Fibroblast of the aortic adventitia (primary cell): ENCODE measurements around the gene ENDOD1. TPM values are rescaled to one million over a fixed set of nuclear protein-coding genes. Genes with fewer than 3 reads are reported as not detected.

Experiments
- DNase-seq: peaks from one replicate; pipeline ENCODE4 v3.0.0-alpha.2; 2010; ENCODE audit warnings: low read depth
- H3K4me3 ChIP-seq: 2 replicates; pipeline ENCODE4 v1.5.1; 2011; ENCODE audit warnings: low read depth, mild to moderate bottlenecking, control low read depth, low read length, moderate library complexity
- total RNA-seq: library from RNA; depleted of rRNA; stranded (reverse); fragments of >200 nt; gene quantifications from 2 replicates; pipeline ENCODE4 v1.2.3, GENCODE V29; 2012; ENCODE audit warnings: low replicate concordance
- TF ChIP-seq, protein P1 (sequence below): IDR thresholded peaks from 2 replicates; pipeline ENCODE4 v1.5.1; 2011; ENCODE audit warnings: mild to moderate bottlenecking, low read length, control low read depth, inconsistent platforms; ENCODE audit not compliant: insufficient read depth

The ENDOD1 gene
- total RNA-seq, 1 donor, result 39.8 TPM

DNA sequence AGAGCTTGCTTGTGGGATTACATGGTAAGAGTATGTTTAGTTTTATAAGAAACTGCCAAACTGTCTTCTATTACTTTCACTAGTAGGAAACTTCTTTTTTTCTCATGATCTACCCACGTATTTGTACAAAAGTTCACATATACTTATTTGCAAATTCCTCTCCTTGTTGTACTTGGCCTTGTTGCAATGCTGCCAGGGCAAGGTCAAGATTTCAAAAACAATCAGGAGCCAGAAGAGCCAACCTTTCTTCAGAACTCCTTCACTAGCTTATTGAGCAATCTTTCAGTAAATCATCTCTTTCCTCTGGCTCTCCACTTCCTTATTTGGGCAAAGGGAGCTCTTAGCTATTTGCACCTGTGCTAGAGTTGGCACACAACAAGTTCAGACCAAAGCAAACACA is 13.2 kb upstream of the ENDOD1 start:
- no peak overlapping the region for H3K4me3 ChIP-seq
- peak; percentile 87 for DNase-seq
- TF ChIP-seq, protein P1, sequence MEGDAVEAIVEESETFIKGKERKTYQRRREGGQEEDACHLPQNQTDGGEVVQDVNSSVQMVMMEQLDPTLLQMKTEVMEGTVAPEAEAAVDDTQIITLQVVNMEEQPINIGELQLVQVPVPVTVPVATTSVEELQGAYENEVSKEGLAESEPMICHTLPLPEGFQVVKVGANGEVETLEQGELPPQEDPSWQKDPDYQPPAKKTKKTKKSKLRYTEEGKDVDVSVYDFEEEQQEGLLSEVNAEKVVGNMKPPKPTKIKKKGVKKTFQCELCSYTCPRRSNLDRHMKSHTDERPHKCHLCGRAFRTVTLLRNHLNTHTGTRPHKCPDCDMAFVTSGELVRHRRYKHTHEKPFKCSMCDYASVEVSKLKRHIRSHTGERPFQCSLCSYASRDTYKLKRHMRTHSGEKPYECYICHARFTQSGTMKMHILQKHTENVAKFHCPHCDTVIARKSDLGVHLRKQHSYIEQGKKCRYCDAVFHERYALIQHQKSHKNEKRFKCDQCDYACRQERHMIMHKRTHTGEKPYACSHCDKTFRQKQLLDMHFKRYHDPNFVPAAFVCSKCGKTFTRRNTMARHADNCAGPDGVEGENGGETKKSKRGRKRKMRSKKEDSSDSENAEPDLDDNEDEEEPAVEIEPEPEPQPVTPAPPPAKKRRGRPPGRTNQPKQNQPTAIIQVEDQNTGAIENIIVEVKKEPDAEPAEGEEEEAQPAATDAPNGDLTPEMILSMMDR, result no peak

DNA sequence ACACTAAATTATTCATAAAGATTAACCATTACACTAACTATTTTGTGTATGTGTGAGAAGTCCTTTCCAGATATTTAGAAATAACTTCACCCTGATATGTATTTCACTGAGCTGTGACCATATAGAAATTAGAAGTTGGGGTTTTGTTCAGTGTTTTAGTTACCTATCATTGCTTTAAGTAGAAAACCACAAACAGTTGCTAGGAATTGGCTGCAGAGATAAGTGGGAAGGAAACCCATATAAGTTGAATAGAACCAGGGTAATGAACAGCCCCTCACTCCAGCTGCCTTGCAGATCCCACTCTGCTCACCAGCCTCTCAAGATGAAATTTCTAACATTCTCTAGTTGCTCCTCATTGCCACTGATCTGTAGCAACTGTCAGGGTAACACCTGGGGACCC is 12.7 kb upstream of the ENDOD1 start:
- DNase-seq, result no peak
- no peak overlapping the region for H3K4me3 ChIP-seq
- TF ChIP-seq, protein P1, result no peak

DNA sequence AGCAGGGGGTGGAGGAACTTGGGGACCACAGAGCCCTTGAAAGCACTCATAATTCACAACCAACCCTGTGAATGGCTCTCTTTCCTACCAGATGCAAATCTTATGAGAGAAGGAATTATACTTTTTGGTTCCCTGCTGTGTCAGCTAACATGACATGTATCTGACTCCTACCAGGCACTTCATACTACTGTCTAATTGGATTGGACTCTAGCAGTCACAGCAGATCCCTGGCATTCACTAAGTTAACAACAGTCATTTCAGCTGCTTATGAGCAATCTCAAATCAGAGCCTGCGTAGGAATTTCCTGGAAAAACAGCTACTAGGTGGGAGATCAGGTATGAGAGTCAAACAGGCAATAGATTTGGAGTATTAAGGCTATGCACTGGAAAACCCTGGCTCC is 11.1 kb upstream of the ENDOD1 start:
- TF ChIP-seq, protein P1, result no peak
- no peak for DNase-seq
- no peak overlapping the region for H3K4me3 ChIP-seq

DNA sequence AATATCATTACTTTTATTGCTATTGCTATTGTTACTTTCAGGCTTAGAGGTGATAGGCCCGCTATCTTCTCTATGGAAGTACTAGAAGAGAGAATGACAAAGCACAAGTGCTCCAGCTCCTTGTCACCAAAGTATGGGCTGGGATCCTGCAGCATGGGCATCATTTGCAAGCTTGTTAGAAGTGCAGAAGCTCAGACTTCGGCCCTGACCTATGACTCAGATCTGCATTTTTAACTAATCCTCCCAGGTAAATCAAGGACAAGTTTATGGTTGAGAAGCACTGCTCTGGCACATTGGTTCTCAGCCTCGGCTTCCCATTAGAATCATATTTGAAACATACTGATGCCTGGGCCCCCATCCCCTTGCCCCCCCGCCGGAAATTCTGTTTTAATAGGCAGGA is 8.6 kb upstream of the ENDOD1 start:
- no peak for DNase-seq
- TF ChIP-seq, protein P1, result no peak
- no peak overlapping the region for H3K4me3 ChIP-seq

DNA sequence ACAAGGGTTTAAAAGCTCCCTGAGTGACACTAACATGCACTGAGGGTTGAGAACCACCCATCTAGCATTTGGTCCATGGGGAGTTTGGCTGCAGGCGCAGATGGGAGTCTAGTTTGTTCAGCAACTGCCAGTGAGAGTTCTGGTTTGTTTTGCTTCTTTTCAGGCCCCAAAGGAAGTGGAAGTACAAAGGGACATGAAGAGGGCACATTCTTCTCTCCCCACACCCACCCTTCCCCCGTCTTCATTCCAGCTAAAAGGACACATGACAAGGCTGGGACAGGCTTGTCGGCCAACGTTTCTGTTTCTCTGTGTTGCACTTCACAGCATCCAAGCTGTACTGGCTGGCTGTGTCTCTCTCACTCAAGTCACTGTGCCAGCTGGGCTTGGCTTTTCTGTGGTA is 8.2 kb upstream of the ENDOD1 start:
- DNase-seq, result no peak
- H3K4me3 ChIP-seq, result no peak overlapping the region
- TF ChIP-seq, protein P1, result no peak

DNA sequence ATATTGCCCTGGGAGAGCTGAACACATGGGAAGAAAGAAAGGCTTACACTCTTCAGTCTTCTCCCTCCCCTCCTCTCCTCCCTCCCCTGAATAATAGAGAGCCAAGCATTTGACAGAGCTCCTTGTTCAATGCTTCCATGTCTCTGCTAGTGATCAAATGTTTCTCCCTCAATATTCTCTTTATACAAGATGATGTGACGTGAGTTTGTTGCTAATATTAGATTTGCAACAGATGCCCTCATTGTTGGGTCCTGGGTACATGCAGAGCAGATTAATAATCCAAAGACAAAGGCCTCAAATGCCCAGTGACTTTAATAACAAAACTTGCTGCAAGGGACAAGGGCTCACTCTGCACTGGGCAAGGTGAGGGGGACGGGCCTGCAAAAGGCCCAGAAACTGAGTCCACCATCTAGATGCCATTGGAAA is 7.1 kb upstream of the ENDOD1 start:
- TF ChIP-seq, protein P1, result no peak
- DNase-seq, result no peak
- no peak overlapping the region for H3K4me3 ChIP-seq

DNA sequence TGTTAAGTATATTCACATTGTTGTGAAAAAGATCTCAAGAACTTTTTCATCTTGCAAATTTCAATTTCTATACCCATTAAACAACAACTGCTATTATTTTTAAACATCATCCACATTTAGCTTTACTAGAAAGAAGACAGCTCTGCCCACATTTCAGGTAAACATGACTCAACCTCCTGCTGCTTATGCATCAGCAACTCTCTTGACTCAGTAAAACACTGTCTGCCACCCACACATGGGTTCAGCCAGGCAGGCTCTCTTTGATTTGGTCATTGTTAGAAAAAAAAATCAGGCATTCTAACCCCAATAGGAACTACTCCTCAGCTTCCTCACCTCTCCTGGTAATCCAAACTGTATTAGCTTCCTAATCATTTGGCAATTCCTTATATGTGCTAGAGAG is 5.1 kb upstream of the ENDOD1 start:
- DNase-seq, result peak; percentile 30
- TF ChIP-seq, protein P1, result no peak
- H3K4me3 ChIP-seq, result no peak overlapping the region
